Measurements from ENCODE around the gene AJAP1.
A peak's percentile ranks its signal among the peaks of the same experiment; 100 is the strongest.
"Not testable (repeated sequence)": the region's sequence is repeated elsewhere in the genome, so short reads cannot be mapped to it uniquely, and the experiment has no call there.

AJAP1 gene

DNA sequence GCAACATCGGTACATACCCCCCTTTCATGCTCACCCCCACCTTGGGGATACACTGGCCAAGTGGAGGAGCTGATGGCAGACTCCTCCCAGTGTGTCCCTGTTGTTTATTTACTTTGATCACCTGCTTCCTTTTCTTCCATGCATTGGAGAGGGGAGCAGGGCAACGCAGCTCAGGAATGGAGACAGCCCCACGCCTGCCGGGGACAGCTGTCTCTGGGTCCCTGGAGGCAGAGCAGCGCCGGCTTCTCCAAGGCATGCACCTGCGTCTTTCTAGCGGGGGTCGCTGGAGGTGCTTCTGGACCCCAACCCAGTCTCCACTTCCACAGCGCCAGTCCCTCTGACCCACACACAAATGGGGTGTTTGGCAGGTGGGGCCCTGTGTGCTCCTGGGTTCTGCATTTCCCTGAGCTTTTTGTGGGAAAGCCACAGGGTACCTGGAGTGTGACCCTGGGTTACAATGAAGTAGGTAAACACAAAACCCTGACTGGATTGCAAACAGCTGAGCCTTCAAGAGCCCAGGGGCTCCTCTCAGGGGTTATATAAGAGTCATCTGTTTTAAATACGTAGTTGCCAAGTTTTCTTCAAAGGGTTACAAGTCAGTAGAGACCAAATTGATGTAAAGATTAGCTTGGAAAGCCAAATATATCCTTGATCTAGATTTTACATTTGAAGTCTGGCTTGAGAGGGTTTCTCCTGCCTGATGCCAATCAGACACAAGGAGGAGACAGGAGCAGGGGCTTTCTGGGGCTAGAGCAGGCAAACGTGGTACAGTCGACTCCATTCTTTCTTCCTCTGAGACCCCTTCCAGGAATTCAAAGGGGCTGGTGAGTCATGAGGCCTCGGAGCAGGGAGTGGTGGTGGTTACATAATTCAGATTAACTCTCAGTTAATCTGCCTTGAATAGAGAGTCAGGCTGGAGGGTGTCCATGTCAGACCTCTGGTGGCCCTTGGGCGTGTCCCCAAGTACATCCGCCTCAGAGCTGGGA, 4.5 kb downstream of the AJAP1 start:
- peak; percentile 82 for DNase-seq

DNA sequence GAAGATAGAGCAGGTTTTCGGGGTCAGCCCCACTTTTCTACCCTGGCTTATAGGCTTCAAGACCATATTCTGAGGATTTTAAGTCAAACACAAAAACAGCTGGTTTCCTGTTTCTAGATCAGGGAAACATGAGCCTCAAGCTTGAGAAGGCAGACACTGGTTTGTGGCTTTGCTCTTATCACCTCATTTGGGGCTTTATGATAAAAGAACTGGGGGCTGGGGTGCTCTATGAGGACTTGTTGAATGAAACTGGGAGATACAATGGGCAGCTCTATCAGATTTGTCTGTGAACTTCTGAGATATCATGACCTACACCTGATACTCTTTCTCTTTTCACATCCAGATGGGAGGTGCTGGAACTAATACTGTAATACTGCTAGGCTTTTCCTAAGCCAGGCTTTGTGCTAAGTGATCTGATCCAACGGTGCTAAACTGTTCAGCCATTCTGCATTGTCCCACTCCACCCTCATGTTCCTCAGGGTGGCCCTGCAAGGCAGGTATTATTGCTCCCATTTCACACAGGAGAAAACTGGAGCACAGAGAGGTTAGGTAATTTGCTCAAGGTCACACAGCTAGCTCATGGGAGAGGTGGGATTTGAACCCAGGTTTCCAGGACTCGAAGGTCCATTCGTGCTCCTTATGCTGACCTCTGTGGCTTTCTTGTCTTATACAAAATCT, 6.6 kb downstream of the AJAP1 start:
- DNase-seq = no peak

DNA sequence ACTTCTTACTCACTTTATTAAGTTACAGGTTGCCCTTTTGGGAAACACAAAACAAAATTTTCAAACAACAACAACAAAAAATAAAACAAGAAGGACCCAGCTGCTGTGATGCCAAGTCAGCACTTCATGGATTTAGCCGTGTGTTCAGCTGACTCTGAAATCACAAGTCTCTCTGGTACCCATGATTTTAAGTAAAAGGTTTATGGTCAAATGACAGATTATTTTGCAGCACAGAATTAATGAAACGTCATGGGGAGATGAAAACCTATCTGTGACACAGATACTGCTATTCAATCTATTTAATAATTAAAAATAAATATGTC, 7.1 kb downstream of the AJAP1 start:
- no peak for DNase-seq

DNA sequence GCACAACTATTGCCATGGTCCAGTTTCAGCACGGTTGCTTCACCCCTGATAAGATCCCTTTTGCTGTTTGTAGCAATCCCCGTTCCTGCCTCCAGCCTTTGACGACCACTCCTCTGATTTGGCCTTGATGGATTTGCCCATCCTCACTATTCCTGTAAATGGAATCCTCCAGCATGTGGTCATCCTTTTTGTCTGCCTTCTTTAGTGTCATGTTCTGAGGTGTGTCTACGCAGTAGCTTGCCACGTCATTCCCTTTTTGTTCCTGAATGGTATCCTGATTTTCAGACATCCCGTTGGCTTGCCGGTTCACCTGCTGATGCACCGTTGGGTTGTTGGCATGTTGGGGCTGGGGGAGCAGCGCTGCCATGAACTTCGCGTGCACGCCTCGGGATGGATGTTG, 7.8 kb downstream of the AJAP1 start:
- DNase-seq = no peak

DNA sequence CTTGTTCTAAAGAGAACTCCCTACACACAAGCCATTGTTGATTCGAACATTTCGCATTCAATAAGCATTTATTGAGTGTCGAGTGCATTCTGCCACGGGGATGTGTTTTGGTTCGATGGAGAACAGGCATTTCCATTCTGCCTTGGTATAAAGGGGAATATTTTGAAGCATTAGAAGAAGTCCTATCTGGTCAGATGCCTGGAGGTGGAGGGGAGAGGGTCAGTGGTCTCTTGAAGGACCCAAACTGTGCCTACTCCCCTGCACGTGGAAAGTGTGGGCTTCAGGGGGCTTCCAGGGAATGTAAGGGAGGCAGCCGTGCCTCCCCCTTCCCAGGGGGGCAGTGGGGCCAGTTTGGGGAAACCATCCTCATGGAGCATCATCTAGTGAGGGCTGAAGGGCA, 8.3 kb downstream of the AJAP1 start:
- no peak for DNase-seq

DNA sequence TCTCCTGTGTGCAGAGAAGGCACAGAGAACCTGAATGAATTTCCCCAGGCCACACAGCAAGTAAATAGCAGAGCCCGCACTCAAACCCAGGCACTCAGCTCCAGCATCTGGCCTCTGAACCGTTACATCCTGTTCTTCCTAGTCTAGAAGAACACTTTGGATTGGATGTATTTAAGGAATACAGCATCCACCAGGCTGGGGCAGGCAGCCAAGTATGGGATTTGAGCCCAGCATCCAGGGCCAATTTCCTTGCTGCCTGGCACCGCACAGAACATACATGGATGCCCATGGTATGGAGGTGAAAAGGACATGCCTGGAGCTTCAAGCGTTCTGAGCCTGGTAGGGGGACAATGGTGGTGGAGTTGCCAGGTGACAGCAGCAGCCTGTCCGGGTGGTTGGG, 9.7 kb downstream of the AJAP1 start:
- no peak for DNase-seq

DNA sequence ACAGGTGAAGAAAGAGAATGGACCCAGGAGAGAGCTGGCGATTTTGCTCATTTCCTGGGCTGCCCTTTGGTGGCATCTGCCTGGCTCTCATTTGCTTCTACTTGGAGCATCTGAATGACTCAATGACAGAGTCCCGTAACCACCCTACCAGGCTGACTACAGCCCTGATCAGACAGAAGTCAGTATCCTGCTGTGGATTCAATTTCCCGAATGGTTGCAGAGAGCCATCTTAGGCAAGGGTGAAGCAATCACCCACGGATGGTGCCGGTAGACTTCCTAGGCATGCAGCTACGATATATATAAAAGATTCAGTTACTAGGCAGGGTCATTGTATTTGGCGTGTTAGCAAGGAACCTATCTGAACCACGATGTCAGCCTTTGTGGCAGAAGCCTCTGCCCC, 10.2 kb downstream of the AJAP1 start:
- no peak for DNase-seq

DNA sequence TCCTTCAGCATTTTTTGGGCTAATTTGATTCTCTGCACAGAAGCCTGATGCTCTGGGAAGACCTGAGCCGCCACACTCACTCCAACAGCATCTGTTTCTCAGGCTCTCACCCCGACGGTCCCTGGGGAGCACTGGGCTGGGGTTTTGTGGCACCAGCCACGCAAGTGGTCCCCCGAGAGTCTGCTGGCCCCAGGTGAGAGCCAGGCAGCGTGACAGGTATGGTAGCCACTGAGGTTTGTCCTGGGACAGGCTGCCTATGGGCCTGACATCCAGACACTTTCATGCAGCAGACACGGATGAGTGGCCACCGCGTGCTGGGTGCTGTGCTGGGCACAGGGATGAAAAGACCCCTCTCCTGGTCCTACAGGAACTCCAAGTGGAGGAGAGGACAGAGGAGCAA, 11.0 kb downstream of the AJAP1 start:
- no peak for DNase-seq

DNA sequence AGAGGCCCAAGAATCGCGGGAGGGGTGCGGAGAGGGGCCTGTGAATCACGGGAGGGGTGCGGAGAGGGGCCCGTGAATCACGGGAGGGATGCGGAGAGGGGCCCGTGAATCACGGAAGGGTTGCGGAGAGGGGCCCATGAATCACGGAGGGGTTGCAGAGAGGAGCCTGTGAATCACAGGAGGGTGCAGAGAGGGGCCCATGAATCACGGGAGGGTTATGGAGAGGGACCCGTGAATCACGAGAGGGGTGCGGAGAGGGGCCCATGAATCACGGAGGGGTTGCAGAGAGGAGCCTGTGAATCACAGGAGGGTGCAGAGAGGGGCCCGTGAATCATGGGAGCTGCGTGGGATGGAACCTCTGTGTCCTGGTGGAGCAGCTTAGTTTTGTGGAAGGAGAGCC, 12.3 kb downstream of the AJAP1 start:
- not testable (repeated sequence) for DNase-seq

DNA sequence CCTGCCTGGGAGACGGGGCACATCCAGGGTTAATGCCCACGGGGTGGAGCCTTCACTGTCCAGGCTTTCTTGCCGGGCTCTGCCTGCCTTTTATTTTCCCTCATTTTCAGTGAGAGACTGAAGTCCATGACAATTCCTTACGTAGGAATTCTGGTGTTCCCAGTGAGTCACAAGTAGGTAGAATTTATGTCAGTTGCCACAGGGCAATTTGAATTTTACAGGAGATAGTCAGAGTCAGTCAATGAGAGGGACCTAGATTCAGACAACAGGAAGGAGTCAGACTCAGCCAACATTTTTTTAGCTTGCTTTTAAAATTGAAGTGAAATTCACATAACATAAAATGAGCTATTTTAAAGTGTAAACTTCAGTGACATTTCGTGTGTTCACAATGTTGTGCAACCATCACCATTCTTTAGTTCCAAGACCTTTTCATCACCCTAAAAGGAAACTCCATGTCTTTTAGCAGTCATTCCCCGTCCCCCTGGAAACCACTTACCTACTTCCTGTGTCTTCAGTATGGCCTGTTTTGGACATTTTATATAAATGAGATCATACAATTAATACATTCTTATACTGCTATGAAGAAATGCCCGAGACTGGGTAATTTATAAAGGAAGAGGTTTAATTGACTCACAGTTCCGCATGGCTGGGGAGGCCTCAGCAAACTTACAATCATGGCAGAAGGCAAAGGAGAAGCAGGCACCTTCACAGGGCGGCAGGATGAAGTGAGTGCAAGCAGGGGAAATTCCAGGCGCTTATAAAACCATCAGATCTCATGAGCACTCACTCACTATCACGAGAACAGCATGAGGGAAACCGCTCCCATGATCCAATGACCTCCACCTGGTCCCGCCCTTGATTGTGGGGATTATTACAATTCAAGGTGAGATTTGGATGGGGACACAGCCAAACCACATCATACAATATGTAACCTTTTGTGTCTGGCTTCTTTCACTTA, 14.6 kb downstream of the AJAP1 start:
- DNase-seq = no peak

DNA sequence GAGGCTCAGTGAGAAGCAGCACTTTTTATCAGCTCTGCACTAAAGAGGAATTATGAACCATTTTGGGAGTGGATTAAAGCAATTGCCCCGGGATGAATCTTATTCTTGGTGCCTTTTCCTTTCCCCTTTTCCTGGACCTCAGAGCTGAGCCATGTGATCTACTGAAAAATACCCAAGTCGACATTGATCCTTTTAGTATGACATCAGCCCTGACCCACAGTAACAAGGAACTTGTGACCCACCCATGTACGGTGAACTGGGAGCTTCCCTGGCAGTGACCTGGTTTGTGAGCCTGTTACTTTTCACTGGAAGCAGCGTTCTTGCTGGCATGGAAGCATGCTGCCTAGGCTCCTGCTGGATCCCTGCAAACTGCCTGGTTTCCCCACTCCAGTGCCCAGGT, 15.9 kb downstream of the AJAP1 start:
- no peak for DNase-seq

DNA sequence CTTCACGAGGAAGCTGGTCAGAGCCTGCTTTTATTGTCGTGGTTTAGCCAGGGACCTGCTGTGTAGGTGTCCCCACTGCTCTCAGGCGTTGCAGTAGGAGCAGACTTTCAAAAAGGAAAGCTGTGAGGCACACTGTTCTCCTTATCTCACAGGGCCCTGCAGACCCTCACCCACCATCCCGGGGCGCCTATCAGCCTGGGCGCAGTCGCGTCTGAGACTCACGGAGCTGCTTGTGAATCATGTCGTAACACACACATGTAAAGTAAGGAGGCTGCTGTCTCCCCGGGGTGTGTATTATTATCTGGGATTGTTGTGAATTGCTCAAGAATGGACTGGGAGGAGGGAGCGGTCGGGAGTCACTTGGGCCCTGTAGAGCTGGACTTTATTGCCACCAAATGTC, 17.4 kb downstream of the AJAP1 start:
- DNase-seq = no peak

DNA sequence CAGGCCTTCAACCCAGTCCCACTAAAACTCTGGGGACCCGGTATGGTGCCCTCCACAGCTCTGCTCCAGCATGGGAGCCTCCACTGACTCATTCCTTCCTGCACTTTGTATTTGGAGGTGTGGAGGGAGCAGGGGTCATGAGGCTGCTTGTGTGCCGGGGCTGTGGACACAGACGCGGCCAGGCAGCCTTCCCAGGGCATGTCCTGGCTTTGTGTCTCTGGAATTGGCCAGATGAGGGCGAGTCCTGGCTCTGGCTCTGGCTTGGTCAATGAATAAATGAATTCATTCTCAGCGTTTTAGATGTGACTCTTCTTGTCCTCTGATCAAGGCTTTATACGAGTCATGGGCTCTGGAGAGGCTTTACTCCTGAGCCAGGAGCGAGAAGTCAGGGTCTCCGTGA, 19.1 kb downstream of the AJAP1 start:
- DNase-seq = no peak

DNA sequence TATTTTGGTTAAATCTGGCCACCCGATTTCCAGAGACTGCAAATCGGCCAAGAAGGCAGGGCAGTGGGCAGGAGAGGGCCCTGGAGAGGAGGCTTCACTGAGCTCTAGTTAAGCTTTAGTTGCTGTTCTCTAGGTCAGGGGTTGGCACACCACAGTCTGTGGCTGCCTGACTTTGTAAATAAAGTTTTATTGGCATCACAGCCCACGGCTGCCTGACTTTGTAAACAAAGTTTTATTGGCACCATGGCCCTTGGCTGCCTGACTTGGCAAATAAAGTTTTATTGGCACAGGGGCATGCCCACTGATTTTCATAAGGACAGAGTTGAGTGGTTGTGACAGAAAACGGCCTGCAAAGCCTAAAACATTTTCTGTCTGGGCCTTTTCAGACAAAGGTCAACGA, 19.7 kb downstream of the AJAP1 start:
- no peak for DNase-seq

DNA sequence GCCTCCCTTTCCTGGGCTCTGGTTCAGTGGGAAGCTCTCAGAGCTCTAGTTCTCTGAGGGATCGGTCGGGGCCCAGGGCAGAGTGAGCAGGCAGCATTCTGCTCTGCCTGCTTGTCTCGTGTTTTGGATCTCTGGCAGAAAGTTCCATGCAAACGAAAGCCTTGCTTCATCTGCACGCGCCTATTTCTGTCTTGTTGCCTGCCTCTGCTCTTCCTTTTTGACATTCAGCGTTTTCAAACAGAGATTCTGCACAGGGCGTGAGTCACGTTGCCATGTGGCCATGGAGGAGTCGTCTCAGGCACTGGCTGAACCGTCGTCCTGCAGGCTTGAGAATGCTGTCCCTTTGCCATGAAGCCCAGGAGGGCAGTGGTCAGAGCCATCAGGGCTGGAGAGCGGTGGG, 20.3 kb downstream of the AJAP1 start:
- no peak for DNase-seq

DNA sequence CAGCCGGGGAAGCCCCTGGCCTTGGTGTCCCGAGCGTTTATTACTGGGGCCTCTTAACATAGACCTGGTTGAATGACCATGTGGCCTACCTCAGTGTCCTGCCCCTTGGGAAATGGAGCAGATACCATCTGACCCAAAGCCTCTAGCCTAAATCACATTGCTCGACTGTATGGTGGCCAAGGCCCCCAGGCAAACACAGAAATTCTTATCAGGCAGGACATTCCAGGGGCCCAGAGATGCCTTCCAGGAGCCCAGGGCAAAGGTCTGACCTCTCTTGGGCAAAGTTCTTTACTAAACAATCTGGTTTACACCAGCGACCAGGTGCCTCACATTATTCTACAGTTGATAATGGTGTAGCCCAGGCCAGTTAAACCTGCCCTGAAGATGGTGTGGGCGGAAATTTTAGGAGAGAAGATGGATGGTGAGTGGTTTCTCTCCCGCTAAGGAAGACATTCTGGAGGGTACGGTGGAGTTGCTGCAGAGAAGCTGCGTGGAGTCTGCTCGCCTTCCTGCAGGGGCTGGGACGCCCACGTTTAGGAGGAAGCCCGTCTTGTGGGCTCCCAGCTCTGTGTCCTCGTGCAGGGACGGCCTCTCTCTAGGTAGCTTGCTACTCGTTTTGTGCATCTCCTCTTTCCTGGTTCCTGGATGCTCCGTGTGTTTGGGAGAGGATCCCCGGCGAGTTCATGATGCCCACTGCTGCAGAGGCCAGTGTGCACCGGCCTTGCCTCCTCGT, 21.2 kb downstream of the AJAP1 start:
- no peak for DNase-seq

DNA sequence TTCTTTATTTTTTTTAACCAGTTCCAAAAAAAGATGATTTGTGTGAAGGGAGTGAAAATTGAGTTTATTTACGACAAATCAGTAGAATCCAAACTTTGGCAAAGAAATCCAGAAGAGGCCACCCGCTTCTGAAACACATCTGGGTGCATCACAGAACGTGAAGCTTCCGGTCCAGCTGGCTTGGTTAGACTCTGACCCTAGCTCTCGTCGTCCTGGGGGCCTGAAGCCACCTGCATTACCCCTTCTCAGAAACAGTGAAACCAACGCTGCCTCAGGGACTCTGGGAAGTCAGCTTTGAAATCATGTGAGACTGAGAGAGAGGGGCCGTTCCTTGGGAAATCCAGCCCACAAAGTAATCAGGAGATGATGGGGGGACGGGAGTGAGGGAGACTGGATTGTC, 21.8 kb downstream of the AJAP1 start:
- DNase-seq = no peak

DNA sequence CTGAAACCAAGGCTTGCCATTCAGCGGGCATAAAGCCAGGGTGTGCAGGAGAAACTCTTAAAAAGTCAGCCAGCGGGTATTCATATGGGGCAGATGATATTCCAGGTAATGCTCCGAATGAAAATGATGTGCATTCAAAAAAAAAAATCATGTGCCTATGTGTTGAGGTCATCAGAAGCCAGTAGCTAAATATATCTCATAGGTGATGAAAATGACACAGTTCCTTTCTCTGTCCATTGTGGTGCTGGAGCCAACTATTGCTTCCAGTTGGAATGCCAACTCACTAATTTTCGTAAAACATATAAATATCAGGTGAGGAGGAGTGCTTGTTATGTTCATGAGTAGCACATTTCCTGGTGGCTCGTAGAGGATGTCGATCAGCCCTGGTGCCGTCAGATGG, 23.2 kb downstream of the AJAP1 start:
- no peak for DNase-seq

DNA sequence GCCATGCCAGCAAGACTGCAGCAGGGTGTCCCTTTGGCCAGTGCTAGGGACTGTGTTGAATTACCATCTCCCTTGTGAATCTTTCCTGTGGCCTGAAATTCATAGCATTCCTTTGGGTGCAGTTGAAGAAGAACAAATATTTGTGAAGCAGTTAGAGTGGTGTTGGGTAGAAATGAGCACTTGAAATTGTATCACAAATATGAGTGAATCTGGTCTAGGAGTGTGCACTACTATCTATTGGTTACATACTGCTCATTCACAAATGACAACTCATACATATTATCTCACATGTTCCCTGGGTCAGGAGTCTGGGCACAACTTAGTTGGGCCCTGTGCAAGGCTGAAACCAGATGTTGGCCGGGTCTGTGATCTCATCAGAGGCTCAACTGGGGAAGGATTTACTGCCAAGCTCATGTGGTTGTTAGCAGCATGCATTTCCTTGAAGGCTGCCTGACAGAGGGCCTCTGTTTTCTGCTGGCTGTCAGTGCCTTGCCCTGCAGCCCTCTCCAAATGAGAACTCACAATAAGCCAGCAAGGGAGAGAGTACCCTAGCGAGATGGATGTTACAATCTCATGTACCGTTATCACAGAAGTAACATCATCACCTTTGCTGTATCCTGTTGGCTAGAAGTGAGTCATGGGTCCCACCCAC, 23.8 kb downstream of the AJAP1 start:
- no peak for DNase-seq

DNA sequence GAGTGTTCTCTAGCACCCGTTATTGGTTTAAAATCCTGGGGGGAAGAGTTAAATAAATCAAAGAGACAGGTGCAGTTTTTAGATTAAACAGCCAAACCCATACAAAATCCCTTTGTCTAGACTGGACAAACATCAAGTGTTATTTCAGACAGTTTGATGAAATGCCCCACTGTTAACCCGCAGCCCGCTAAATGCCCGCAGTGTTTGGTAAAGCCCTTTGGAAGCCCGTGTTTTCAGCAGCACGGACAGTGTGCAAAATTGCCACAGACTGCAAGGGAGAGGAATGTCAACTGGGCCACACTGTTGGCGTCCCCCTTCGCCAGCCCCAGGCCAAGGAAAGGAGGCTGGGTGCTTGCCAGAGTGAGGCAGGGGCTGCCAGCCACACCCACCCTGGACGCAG, 26.6 kb downstream of the AJAP1 start:
- no peak for DNase-seq

DNA sequence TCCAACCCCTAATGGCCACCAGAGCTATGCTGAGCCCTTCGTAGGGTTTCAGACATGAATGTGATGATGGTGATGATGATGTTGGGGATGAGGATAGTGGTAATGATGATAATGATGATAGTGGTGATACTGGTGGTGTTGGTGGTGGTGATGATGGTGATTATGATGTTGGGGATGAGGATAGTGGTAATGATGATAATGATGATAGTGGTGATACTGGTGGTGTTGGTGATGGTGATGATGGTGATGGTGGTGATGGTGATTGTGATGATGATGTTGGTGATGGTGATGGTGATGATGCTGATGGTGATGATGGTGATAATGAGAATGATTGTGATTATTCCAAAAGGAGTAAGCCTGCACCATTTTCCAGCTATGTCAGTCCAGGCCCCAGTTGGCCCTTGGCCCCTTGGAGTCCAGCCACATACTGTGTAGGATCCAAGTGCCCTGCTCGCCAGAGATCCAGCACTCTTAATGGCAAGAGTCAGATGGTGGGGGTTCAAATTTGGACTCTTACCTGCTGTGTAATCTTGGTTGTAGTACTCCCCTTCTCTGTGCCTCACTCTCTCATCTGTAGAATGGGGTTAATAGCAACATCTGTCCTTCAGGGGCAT, 28.3 kb downstream of the AJAP1 start:
- DNase-seq = no peak

DNA sequence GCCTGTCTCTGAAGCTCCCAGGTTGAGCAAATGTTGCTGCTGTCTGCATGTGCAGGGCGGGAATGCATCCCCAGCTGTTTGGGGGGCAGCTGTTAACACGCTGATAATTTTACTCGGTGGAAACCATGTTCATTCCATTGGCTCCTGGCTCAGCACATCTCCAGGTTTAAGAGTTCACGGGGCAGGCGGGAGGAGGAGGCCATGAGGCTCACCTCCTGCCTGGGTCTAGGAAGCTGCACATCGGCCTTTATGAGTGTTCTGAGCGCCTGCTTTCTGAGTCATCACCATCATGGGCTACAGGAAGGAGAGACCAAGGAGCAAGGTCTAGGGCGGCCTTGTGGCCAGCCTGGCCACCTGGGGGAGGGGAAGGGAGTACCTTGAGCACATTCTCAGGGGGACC, 29.7 kb downstream of the AJAP1 start:
- DNase-seq = no peak

Data from DMS79 treated with DMSO at 0.1 percent for 48 hours (cell line).